Neural cell (in vitro differentiated cells): ENCODE results near the gene CPEB2. TPM values are rescaled to one million over a fixed set of nuclear protein-coding genes. Genes with fewer than 3 reads are reported as not detected.

Source experiments
- H2AFZ ChIP-seq: fragments of 200-600, 300-800 bp; sonication (generic), shearing (Covaris generic); 2 replicates; pipeline ENCODE4 v1.6.0; 2014; ENCODE audit warnings: low read depth, mild to moderate bottlenecking, antibody characterized with exemption, low read length, moderate library complexity
- H3F3A ChIP-seq: fragments of 200-600 bp; shearing (Covaris generic); 2 replicates; pipeline ENCODE4 v1.6.1; 2016; ENCODE audit warnings: mild to moderate bottlenecking, moderate library complexity, mixed read lengths, antibody characterized with exemption, low read length; ENCODE audit not compliant: insufficient read depth, poor library complexity, severe bottlenecking
- H3K27ac ChIP-seq: fragments of 200-600, 300-800 bp; sonication (generic), shearing (Covaris generic); 2 replicates; pipeline ENCODE4 v1.5.1; 2014; ENCODE audit warnings: mild to moderate bottlenecking, low read length, moderate library complexity
- H3K27me3 ChIP-seq: fragments of 300-800, 200-600 bp; sonication (generic), shearing (Covaris generic); 2 replicates; pipeline ENCODE4 v1.6.0; 2014; ENCODE audit warnings: mild to moderate bottlenecking, low read depth, low read length, moderate library complexity; ENCODE audit not compliant: insufficient read depth
- H3K36me3 ChIP-seq: fragments of 300-800, 200-600 bp; sonication (generic), shearing (Covaris generic); 2 replicates; pipeline ENCODE4 v1.5.1; 2014; ENCODE audit warnings: mild to moderate bottlenecking, antibody characterized with exemption, low read length, moderate library complexity; ENCODE audit not compliant: insufficient read depth
- H3K4me2 ChIP-seq: fragments of 300-800, 200-600 bp; sonication (generic), shearing (Covaris generic); 2 replicates; pipeline ENCODE4 v1.6.0; 2014; ENCODE audit warnings: mild to moderate bottlenecking, low read length
- H3K4me3 ChIP-seq: fragments of 300-800, 200-600 bp; sonication (generic), shearing (Covaris generic); 2 replicates; pipeline ENCODE4 v1.5.1; 2014; ENCODE audit warnings: mild to moderate bottlenecking, low read length, moderate library complexity
- H3K79me2 ChIP-seq: fragments of 200-600 bp; shearing (Covaris generic); replicated peaks from 2 replicates; pipeline ENCODE4 v1.6.0; 2014; ENCODE audit warnings: mild to moderate bottlenecking, low read length, moderate library complexity; ENCODE audit not compliant: insufficient read depth
- H3K9ac ChIP-seq: fragments of 300-800, 200-600 bp; sonication (generic), shearing (Covaris generic); 2 replicates; pipeline ENCODE4 v1.6.1; 2016; ENCODE audit warnings: mild to moderate bottlenecking, low read length, mixed read lengths
- H3K9me2 ChIP-seq: fragments of 200-600 bp; shearing (Covaris generic); 2 replicates; pipeline ENCODE4 v1.6.1; 2016; ENCODE audit warnings: mild to moderate bottlenecking, low read length, mixed read lengths; ENCODE audit not compliant: insufficient read depth
- H3K9me3 ChIP-seq: fragments of 200-600, 300-800 bp; sonication (generic), shearing (Covaris generic); 2 replicates; pipeline ENCODE4 v1.6.1; 2016; ENCODE audit warnings: mild to moderate bottlenecking, mixed run types, low read length, moderate library complexity, mixed read lengths
- H4K20me1 ChIP-seq: fragments of 200-600 bp; shearing (Covaris generic); 2 replicates; pipeline ENCODE4 v1.6.1; 2016; ENCODE audit warnings: mild to moderate bottlenecking, mixed run types; ENCODE audit not compliant: insufficient read depth
- EP300 ChIP-seq: fragments of 450-650 bp; conservative IDR thresholded peaks from 2 replicates; pipeline ENCODE4 v1.6.1; 2014; ENCODE audit warnings: antibody characterized with exemption, mild to moderate bottlenecking, moderate library complexity; ENCODE audit not compliant: poor library complexity, severe bottlenecking
- EZH2 ChIP-seq: fragments of 200-600, 300-800 bp; shearing (Covaris generic), sonication (generic); IDR thresholded peaks from 2 replicates; pipeline ENCODE4 v1.6.1; 2014; ENCODE audit warnings: antibody characterized with exemption, low read length, borderline replicate concordance, mild to moderate bottlenecking; ENCODE audit not compliant: insufficient read depth, poor library complexity, severe bottlenecking
- MXI1 ChIP-seq: fragments of 450-650 bp; conservative IDR thresholded peaks from 2 replicates; pipeline ENCODE4 v1.6.1; 2014; ENCODE audit warnings: antibody characterized with exemption, mild to moderate bottlenecking; ENCODE audit not compliant: poor library complexity, severe bottlenecking
- POLR2AphosphoS5 ChIP-seq: IDR thresholded peaks from 2 replicates; pipeline ENCODE4 v1.6.1; 2012
- RAD21 ChIP-seq: fragments of 450-650 bp; conservative IDR thresholded peaks from 2 replicates; pipeline ENCODE4 v1.6.1; 2014; ENCODE audit warnings: antibody characterized with exemption, mild to moderate bottlenecking, moderate library complexity
- SMC3 ChIP-seq: fragments of 450-650 bp; conservative IDR thresholded peaks from 2 replicates; pipeline ENCODE4 v1.6.1; 2014; ENCODE audit warnings: antibody characterized with exemption, mild to moderate bottlenecking, moderate library complexity; ENCODE audit not compliant: poor library complexity
- TAF1 ChIP-seq: IDR thresholded peaks from 2 replicates; pipeline ENCODE4 v1.6.1; 2012; ENCODE audit warnings: low read depth
- polyA plus RNA-seq: library from polyadenylated mRNA; depleted of rRNA; stranded (reverse); fragments of >200 nt; gene quantifications from 2 replicates; pipeline ENCODE4 v1.2.3, GENCODE V29; 2014
- TF ChIP-seq, protein P1 (sequence below): fragments of 450-650 bp; IDR thresholded peaks from 2 replicates; pipeline ENCODE4 v1.5.1; 2014; ENCODE audit warnings: antibody characterized with exemption, mild to moderate bottlenecking, moderate library complexity; ENCODE audit not compliant: poor library complexity, severe bottlenecking
- TF ChIP-seq, protein P2 (sequence below): IDR thresholded peaks from 2 replicates; pipeline ENCODE4 v1.6.1; 2012; ENCODE audit warnings: borderline replicate concordance

The CPEB2 gene
- polyA plus RNA-seq, 1 donor from 2014 or later = 12.4 TPM

GRCh38 chr4:14961292-14961691 lies 41.0 kb upstream of the CPEB2 start:
- TF ChIP-seq MXI1 = no peak
- no peak for TF ChIP-seq POLR2AphosphoS5
- TF ChIP-seq, protein P1, sequence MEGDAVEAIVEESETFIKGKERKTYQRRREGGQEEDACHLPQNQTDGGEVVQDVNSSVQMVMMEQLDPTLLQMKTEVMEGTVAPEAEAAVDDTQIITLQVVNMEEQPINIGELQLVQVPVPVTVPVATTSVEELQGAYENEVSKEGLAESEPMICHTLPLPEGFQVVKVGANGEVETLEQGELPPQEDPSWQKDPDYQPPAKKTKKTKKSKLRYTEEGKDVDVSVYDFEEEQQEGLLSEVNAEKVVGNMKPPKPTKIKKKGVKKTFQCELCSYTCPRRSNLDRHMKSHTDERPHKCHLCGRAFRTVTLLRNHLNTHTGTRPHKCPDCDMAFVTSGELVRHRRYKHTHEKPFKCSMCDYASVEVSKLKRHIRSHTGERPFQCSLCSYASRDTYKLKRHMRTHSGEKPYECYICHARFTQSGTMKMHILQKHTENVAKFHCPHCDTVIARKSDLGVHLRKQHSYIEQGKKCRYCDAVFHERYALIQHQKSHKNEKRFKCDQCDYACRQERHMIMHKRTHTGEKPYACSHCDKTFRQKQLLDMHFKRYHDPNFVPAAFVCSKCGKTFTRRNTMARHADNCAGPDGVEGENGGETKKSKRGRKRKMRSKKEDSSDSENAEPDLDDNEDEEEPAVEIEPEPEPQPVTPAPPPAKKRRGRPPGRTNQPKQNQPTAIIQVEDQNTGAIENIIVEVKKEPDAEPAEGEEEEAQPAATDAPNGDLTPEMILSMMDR = no peak
- TF ChIP-seq SMC3 = no peak
- TF ChIP-seq EP300 = no peak
- no peak for TF ChIP-seq EZH2
- no peak for TF ChIP-seq RAD21
- TF ChIP-seq, protein P2, sequence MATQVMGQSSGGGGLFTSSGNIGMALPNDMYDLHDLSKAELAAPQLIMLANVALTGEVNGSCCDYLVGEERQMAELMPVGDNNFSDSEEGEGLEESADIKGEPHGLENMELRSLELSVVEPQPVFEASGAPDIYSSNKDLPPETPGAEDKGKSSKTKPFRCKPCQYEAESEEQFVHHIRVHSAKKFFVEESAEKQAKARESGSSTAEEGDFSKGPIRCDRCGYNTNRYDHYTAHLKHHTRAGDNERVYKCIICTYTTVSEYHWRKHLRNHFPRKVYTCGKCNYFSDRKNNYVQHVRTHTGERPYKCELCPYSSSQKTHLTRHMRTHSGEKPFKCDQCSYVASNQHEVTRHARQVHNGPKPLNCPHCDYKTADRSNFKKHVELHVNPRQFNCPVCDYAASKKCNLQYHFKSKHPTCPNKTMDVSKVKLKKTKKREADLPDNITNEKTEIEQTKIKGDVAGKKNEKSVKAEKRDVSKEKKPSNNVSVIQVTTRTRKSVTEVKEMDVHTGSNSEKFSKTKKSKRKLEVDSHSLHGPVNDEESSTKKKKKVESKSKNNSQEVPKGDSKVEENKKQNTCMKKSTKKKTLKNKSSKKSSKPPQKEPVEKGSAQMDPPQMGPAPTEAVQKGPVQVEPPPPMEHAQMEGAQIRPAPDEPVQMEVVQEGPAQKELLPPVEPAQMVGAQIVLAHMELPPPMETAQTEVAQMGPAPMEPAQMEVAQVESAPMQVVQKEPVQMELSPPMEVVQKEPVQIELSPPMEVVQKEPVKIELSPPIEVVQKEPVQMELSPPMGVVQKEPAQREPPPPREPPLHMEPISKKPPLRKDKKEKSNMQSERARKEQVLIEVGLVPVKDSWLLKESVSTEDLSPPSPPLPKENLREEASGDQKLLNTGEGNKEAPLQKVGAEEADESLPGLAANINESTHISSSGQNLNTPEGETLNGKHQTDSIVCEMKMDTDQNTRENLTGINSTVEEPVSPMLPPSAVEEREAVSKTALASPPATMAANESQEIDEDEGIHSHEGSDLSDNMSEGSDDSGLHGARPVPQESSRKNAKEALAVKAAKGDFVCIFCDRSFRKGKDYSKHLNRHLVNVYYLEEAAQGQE = no peak
- TF ChIP-seq TAF1 = no peak
- no peak overlapping the region for H3K9ac ChIP-seq
- H3F3A ChIP-seq = no peaks in the 10 kb centered on the region
- H3K9me3 ChIP-seq = no peaks in the 10 kb centered on the region
- no peak overlapping the region for H3K27ac ChIP-seq
- no peaks in the 10 kb centered on the region for H3K27me3 ChIP-seq
- no peak overlapping the region for H3K4me2 ChIP-seq
- no peaks in the 10 kb centered on the region for H4K20me1 ChIP-seq
- H3K9me2 ChIP-seq = no peaks in the 10 kb centered on the region
- H2AFZ ChIP-seq = no peak overlapping the region
- H3K79me2 ChIP-seq = no peaks in the 10 kb centered on the region
- no peaks in the 10 kb centered on the region for H3K36me3 ChIP-seq
- no peak overlapping the region for H3K4me3 ChIP-seq

DNA sequence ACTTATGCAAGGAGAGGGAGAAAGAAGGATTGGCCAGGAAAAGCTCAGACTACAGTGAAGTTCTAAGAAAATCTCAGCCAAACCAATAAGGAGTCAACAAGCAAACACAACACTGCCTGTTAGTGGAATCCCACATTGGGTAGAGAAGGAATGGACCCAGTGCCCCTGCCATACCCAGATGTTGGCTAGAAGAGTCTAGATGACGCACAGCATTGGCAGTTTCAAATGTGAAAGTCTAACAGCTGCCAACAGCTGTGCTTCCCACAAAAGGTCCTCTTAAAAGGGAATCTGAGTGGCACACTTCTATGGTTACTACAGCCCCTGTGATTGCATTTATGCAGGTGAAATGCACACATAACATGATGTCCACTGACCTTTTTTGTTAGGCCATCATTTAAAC lies 37.2 kb upstream of the CPEB2 start:
- Histone ChIP-seq H3K27ac (no peak overlapping the region), H3K9ac (no peak overlapping the region), H3K4me2 (no peak overlapping the region), H3K9me3 (no peaks in the 10 kb centered on the region), H4K20me1 (no peaks in the 10 kb centered on the region), H3F3A (no peaks in the 10 kb centered on the region), H3K27me3 (no peaks in the 10 kb centered on the region), H3K9me2 (no peaks in the 10 kb centered on the region), H2AFZ (no peak overlapping the region), H3K79me2 (no peaks in the 10 kb centered on the region), H3K36me3 (no peaks in the 10 kb centered on the region), H3K4me3 (no peak overlapping the region)
- TF ChIP-seq EZH2 = no peak
- no peak for TF ChIP-seq EP300
- TF ChIP-seq, protein P2 = no peak
- TF ChIP-seq SMC3 = no peak
- no peak for TF ChIP-seq TAF1
- no peak for TF ChIP-seq MXI1
- TF ChIP-seq, protein P1 = no peak
- TF ChIP-seq RAD21 = no peak
- TF ChIP-seq POLR2AphosphoS5 = no peak
